EH (cell line): ENCODE measurements around the gene PRKAG2.

ENCODE experiments used
- DNase-seq: peaks from one replicate; pipeline ENCODE4 v3.0.0-alpha.2; 2015; ENCODE audit warnings: low read depth

PRKAG2 gene

GRCh38 chr7:151513133-151513532, 363.8 kb downstream of the PRKAG2 start:
- DNase-seq = no peak

DNA sequence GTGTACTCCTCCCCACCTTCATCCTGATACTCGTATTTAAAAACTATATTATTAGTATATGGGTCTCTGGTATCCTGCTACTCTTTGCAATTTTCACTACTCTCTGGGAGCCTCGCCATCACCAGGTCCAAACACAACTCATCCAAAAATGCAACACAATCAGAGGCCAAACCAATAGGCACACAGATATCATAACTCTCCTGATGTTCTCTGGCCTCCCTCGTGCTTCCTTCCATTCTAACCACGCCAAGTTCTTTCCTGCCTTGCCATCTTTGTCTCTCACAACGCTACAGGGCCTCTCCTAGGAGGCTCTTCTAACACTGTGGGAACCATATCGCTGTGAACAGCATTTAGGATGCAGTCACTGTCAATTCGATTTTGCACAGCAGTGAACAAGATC, 364.6 kb downstream of the PRKAG2 start:
- no peak for DNase-seq

GRCh38 chr7:151511946-151512345, 365.0 kb downstream of the PRKAG2 start:
- DNase-seq = no peak

- no peak for DNase-seq
These were observed 365.6 kb downstream of the PRKAG2 start for GRCh38 chr7:151511270-151511669.

GRCh38 chr7:151509670-151510333, 367.1 kb downstream of the PRKAG2 start:
- no peak for DNase-seq

GRCh38 chr7:151508991-151509390, 367.9 kb downstream of the PRKAG2 start:
- DNase-seq = no peak

- DNase-seq = no peak
These were observed 369.1 kb downstream of the PRKAG2 start for GRCh38 chr7:151507806-151508205.

DNA sequence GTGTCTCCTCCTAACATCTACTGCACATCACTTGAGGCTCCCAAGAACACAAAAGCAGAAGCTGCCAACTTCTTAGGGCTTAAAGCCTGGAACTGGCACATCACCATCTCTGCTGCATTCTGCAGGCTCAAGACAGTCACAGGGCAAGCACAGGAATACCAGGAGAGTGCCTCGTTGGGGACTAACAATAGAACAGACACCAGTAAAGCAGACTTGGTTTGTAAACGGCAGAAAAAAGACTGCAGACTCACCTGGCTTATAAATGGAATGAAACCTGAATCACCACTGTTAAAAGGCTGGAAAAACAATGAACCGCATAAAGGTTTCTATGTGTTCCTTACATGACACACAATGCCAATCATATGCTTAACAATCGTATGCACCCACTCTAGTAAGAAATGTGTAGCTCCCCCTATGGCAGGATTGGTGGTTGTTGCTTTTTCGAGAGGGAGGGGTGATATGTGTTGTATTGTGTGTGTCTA, 370.0 kb downstream of the PRKAG2 start:
- DNase-seq = no peak
